Trophoblast cell (in vitro differentiated cells and primary cell): ENCODE data around the gene PPARG.
A peak's percentile ranks its signal among the peaks of the same experiment; 100 is the strongest.
"Not testable (repeated sequence)": the region's sequence is repeated elsewhere in the genome, so short reads cannot be mapped to it uniquely, and the experiment has no call there.

Experiments used
- DNase-seq, 2 donors: peaks; one replicate each; pipeline ENCODE4 v3.0.0-alpha.2; 2016
- H2AFZ ChIP-seq: 2 replicates; pipeline ENCODE4 v1.6.1; 2013; ENCODE audit warnings: low read length, moderate library complexity, mild to moderate bottlenecking; ENCODE audit not compliant: insufficient read depth, poor library complexity
- H2AK5ac ChIP-seq: 2 replicates; pipeline ENCODE4 v1.6.1; 2013; ENCODE audit warnings: mild to moderate bottlenecking, low read length
- H2BK120ac ChIP-seq: 2 replicates; pipeline ENCODE4 v1.6.1; 2013; ENCODE audit warnings: low read length, mild to moderate bottlenecking, moderate library complexity; ENCODE audit not compliant: insufficient read depth, poor library complexity
- H2BK12ac ChIP-seq: 2 replicates; pipeline ENCODE4 v1.6.1; 2013; ENCODE audit warnings: mild to moderate bottlenecking, low read length, moderate library complexity
- H2BK5ac ChIP-seq: 2 replicates; pipeline ENCODE4 v1.6.1; 2013; ENCODE audit warnings: low read length, low read depth, moderate library complexity, mild to moderate bottlenecking; ENCODE audit not compliant: poor library complexity
- H3K14ac ChIP-seq: 2 replicates; pipeline ENCODE4 v1.6.1; 2013; ENCODE audit warnings: mild to moderate bottlenecking, low read length
- H3K18ac ChIP-seq: 2 replicates; pipeline ENCODE4 v1.6.1; 2013; ENCODE audit warnings: mild to moderate bottlenecking, low read length
- H3K23ac ChIP-seq: 2 replicates; pipeline ENCODE4 v1.6.1; 2013; ENCODE audit warnings: low read length
- H3K27ac ChIP-seq: 2 replicates; pipeline ENCODE4 v1.5.1; 2013; ENCODE audit warnings: low read depth, mild to moderate bottlenecking, inconsistent platforms, low read length, moderate library complexity
- H3K27me3 ChIP-seq: 2 replicates; pipeline ENCODE4 v1.6.1; 2013; ENCODE audit warnings: inconsistent platforms, mild to moderate bottlenecking, low read length, moderate library complexity; ENCODE audit not compliant: insufficient read depth
- H3K36me3 ChIP-seq, 2 experiments: 1 replicate in 1 of 2; 2 replicates in 1 of 2; pipeline ENCODE4 v1.6.1; 2013; ENCODE audit warnings: low read length in 2 of 2, mild to moderate bottlenecking in 2 of 2, moderate library complexity in 1 of 2; ENCODE audit not compliant: insufficient read depth in 2 of 2, control insufficient read depth in 1 of 2
- H3K4ac ChIP-seq: 2 replicates; pipeline ENCODE4 v1.6.1; 2013; ENCODE audit warnings: low read depth, mild to moderate bottlenecking, low read length, moderate library complexity
- H3K4me1 ChIP-seq, 2 experiments: 1 replicate in 1 of 2; 2 replicates in 1 of 2; pipeline ENCODE4 v1.6.1; 2013; ENCODE audit warnings: low read length in 2 of 2, mild to moderate bottlenecking in 2 of 2, moderate library complexity in 1 of 2; ENCODE audit not compliant: insufficient read depth in 2 of 2, control insufficient read depth in 1 of 2
- H3K4me2 ChIP-seq: 2 replicates; pipeline ENCODE4 v1.6.1; 2013; ENCODE audit warnings: inconsistent platforms, mild to moderate bottlenecking, low read length, moderate library complexity
- H3K4me3 ChIP-seq: 2 replicates; pipeline ENCODE4 v1.5.1; 2013; ENCODE audit warnings: mild to moderate bottlenecking, low read depth, low read length, inconsistent platforms
- H3K79me1 ChIP-seq: one replicate; pipeline ENCODE4 v1.6.1; 2013; ENCODE audit warnings: low read length
- H3K79me2 ChIP-seq: 2 replicates; pipeline ENCODE4 v1.6.1; 2013; ENCODE audit warnings: low read length, mild to moderate bottlenecking; ENCODE audit not compliant: control insufficient read depth, insufficient read depth, poor library complexity
- H3K9ac ChIP-seq: 2 replicates; pipeline ENCODE4 v1.6.1; 2013; ENCODE audit warnings: mild to moderate bottlenecking, low read length
- H3K9me3 ChIP-seq: 2 replicates; pipeline ENCODE4 v1.6.1; 2013; ENCODE audit warnings: low read depth, mild to moderate bottlenecking, control low read depth, inconsistent platforms, low read length; ENCODE audit not compliant: insufficient read depth
- H4K12ac ChIP-seq: 2 replicates; pipeline ENCODE4 v1.6.1; 2013; ENCODE audit warnings: low read depth, mild to moderate bottlenecking, low read length, moderate library complexity
- H4K8ac ChIP-seq: 2 replicates; pipeline ENCODE4 v1.6.1; 2013; ENCODE audit warnings: low read depth, mild to moderate bottlenecking, low read length, moderate library complexity
- H4K91ac ChIP-seq: one replicate; pipeline ENCODE4 v1.6.1; 2013; ENCODE audit warnings: low read depth, mild to moderate bottlenecking, low read length, moderate library complexity
- WGBS: extraction: QIAGEN DNeasy Blood & Tissue Kit; methylation state at CpG from one replicate; pipeline ENCODE4 v1.1.7; 2013; ENCODE audit warnings: missing lambda C conversion rate; ENCODE audit not compliant: insufficient read length, insufficient coverage; ENCODE audit errors: extremely low coverage; 5-methylcytosine and 5-hydroxymethylcytosine counted together

Gene PPARG

DNA sequence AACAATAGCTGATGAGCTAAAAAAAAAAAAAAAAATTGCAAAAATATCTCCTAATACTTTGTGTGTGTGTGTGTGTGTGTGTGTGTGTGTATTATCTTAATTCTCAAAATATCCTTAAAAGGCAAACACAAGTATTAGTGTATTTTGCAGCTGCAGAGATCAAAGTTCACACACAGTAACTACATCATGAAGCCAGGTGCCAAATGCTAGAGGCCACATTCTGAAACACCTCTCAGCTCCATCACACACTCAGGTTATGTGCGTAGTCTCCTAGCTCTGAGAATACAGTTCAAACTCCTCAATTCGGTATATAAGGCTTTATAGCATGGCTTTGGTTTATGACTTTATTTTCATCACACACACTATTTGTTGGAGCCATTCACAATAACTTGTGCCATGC is 33.5 kb upstream of the PPARG start:
- Histone ChIP-seq H3K4me3 (no peak overlapping the region), H3K79me1 (peaks cover 5% of the 10 kb centered on the region), H3K27ac (no peak overlapping the region), H4K8ac (no peak overlapping the region), H3K14ac (no peak overlapping the region), H2AK5ac (peak overlapping the region; percentile 57), H3K23ac (no peak overlapping the region), H3K4me2 (no peak overlapping the region), H3K9me3 (no peaks in the 10 kb centered on the region), H2BK12ac (no peak overlapping the region), H2AFZ (no peak overlapping the region), H3K18ac (no peak overlapping the region), H4K91ac (no peak overlapping the region), H3K79me2 (no peaks in the 10 kb centered on the region), H3K4me1 (peaks cover 3 to 8% of the 10 kb centered on the region in 2 experiments), H2BK5ac (no peak overlapping the region), H3K36me3 (no peaks in the 10 kb centered on the region), H3K9ac (no peak overlapping the region), H2BK120ac (peak overlapping the region; percentile 5), H3K4ac (no peak overlapping the region), H4K12ac (no peak overlapping the region), H3K27me3 (no peaks in the 10 kb centered on the region)
- no CpG with 5 or more reads among the region's 2 CpGs for WGBS
- DNase-seq = no peak

DNA sequence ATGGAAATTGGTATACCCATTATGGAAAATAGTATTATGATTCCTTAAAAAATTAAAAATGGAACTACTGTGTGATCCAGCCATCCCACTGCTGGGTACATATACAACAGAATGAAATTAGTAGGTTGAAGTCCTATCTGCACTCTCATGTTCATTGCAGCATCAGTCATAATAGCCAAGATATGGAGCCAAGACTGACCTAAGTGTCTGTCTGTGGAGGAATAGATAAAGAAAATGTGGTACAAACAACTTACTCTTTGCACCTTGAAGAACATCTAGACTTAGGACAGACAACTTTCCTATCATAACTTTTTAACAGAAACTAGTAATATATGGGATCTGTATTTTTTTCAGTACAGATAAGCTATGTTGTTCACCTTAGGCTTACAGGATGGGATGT is 30.0 kb upstream of the PPARG start:
- no peaks in the 10 kb centered on the region for H3K27me3 ChIP-seq
- no peaks in the 10 kb centered on the region for H3K36me3 ChIP-seq
- H3K79me2 ChIP-seq = no peaks in the 10 kb centered on the region
- no peaks in the 10 kb centered on the region for H3K9me3 ChIP-seq
- H3K23ac ChIP-seq = no peak overlapping the region
- H3K4me2 ChIP-seq = no peak overlapping the region
- H3K9ac ChIP-seq = no peak overlapping the region
- no peak overlapping the region for H2AK5ac ChIP-seq
- no peak overlapping the region for H3K4me3 ChIP-seq
- H4K91ac ChIP-seq = no peak overlapping the region
- no peak overlapping the region for H2AFZ ChIP-seq
- H4K8ac ChIP-seq = no peak overlapping the region
- no peaks in the 10 kb centered on the region for H3K4me1 ChIP-seq
- no peak overlapping the region for H2BK5ac ChIP-seq
- peaks cover 2% of the 10 kb centered on the region for H3K79me1 ChIP-seq
- no peak overlapping the region for H3K4ac ChIP-seq
- no peak overlapping the region for H4K12ac ChIP-seq
- no peak overlapping the region for H3K18ac ChIP-seq
- DNase-seq = no peak
- no peak overlapping the region for H2BK120ac ChIP-seq
- H3K27ac ChIP-seq = no peak overlapping the region
- H2BK12ac ChIP-seq = no peak overlapping the region
- H3K14ac ChIP-seq = no peak overlapping the region

DNA sequence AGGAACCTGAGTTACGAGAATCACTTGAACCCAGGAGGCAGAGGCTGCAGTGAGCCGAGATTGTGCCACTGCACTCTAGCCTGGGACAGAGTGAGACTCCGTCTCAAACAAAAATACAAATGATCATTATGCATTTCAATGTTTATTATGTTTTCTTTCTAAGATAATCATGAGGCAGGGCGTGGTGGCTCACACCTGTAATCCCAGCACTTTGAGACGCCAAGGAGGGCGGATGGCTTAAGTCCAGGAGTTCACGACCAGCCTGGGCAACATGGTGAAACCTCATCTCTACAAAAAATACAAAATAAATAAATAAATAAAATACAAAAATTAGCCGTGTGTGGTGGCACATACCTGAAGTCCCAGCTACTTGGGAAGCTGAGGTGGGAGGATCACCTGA is 26.7 kb upstream of the PPARG start:
- not testable (repeated sequence) for H4K8ac ChIP-seq, H3K27me3 ChIP-seq, H2AFZ ChIP-seq, H2BK120ac ChIP-seq, H3K9me3 ChIP-seq, DNase-seq, H3K4me2 ChIP-seq, H2BK5ac ChIP-seq, H3K4me1 ChIP-seq, H2BK12ac ChIP-seq, H3K4ac ChIP-seq, H3K27ac ChIP-seq, H2AK5ac ChIP-seq, H4K91ac ChIP-seq, H3K14ac ChIP-seq, H3K36me3 ChIP-seq, H3K9ac ChIP-seq, H4K12ac ChIP-seq, H3K23ac ChIP-seq, H3K18ac ChIP-seq, H3K79me1 ChIP-seq, H3K79me2 ChIP-seq, H3K4me3 ChIP-seq
- WGBS = no CpG with 5 or more reads among the region's 8 CpGs

DNA sequence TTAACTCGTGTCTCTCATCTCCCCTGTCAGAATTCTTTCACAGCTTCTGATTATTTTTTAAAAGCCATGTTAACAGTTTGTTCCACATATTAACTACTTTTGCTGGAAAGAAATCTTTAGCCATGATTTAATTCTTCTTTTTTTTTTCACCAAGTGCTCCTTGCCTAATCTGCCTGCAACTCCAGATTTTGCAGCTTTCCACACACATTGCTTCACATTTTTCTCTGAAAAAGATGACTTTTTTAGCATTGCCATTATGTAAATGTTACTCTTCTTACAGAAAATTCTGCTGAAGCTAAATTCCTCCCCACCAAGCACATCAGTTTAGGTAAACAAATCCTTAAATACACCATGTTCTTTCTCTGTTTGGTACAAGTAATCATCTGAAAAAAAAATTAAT is 23.4 kb upstream of the PPARG start:
- Histone ChIP-seq H2BK5ac (no peak overlapping the region), H3K9ac (no peak overlapping the region), H3K4me2 (no peak overlapping the region), H3K36me3 (no peaks in the 10 kb centered on the region), H3K4ac (no peak overlapping the region), H3K18ac (no peak overlapping the region), H2AFZ (no peak overlapping the region), H3K27ac (no peak overlapping the region), H3K4me1 (no peaks in the 10 kb centered on the region), H4K8ac (no peak overlapping the region), H2AK5ac (no peak overlapping the region), H4K12ac (no peak overlapping the region), H2BK120ac (no peak overlapping the region), H3K23ac (no peak overlapping the region), H3K79me2 (no peaks in the 10 kb centered on the region), H3K14ac (no peak overlapping the region), H3K27me3 (no peaks in the 10 kb centered on the region), H3K79me1 (peaks cover 2% of the 10 kb centered on the region), H4K91ac (no peak overlapping the region), H2BK12ac (no peak overlapping the region), H3K4me3 (no peak overlapping the region), H3K9me3 (no peaks in the 10 kb centered on the region)
- no peak for DNase-seq
- no CpG with 5 or more reads among the region's 1 CpG for WGBS

DNA sequence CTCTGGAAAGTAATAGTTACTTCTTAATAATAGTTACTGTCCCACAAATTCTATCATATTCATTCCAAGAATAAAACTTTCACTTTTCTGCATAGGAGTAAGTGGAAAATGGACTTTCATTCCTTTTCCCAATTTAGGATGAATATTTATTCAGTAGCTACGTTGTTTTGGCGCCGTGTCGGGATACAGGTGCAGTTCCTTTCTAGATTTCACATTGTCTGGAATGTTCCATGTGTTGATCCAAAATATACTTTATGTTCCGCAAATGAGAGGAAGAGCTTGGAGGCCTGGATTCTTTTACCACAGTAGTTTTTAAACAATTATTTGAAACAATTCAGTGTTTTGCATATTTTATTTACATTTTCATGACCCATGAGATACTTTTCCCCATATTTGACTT is 22.8 kb upstream of the PPARG start:
- Histone ChIP-seq H4K8ac (no peak overlapping the region), H3K18ac (no peak overlapping the region), H3K9me3 (no peaks in the 10 kb centered on the region), H3K14ac (no peak overlapping the region), H3K36me3 (no peaks in the 10 kb centered on the region), H3K9ac (no peak overlapping the region), H3K79me1 (peaks cover 2% of the 10 kb centered on the region), H3K23ac (no peak overlapping the region), H4K12ac (no peak overlapping the region), H2BK120ac (no peak overlapping the region), H2AFZ (no peak overlapping the region), H3K4me3 (no peak overlapping the region), H4K91ac (no peak overlapping the region), H3K27ac (no peak overlapping the region), H2AK5ac (no peak overlapping the region), H3K4me2 (no peak overlapping the region), H3K4me1 (no peaks in the 10 kb centered on the region), H2BK12ac (no peak overlapping the region), H3K4ac (no peak overlapping the region), H3K27me3 (no peaks in the 10 kb centered on the region), H3K79me2 (no peaks in the 10 kb centered on the region), H2BK5ac (no peak overlapping the region)
- DNase-seq = no peak
- no CpG with 5 or more reads among the region's 5 CpGs for WGBS
